Kidney tubule cell (primary cell): ENCODE measurements around the gene FAM163B.

Experiments
- DNase-seq: peaks from one replicate; pipeline ENCODE4 v3.0.0-alpha.2; 2018; ENCODE audit warnings: low spot score

Gene FAM163B

GRCh38 chr9:133609311-133610098, at the start of gene FAM163B:
Gene FAM163B, minus strand, starts transcription at chr9:133609389. Its CDS starts 29,166 bp downstream, at chr9:133580223.
- DNase-seq: peak; percentile 16

GRCh38 chr9:133657120-133657661, 48.0 kb upstream of the FAM163B start:
- peak; percentile 22 for DNase-seq

- DNase-seq: no peak
Measured at GRCh38 chr9:133656211-133657119, 47.3 kb upstream of the FAM163B start.

GRCh38 chr9:133655701-133656100, 46.5 kb upstream of the FAM163B start:
- no peak for DNase-seq

GRCh38 chr9:133654736-133655657, 45.8 kb upstream of the FAM163B start:
- DNase-seq: no peak

- DNase-seq: no peak
Measured at GRCh38 chr9:133653638-133654037, 44.4 kb upstream of the FAM163B start.

GRCh38 chr9:133650026-133650425, 40.8 kb upstream of the FAM163B start:
- DNase-seq: no peak

- no peak for DNase-seq
Measured at GRCh38 chr9:133649194-133649593, 40.0 kb upstream of the FAM163B start.

- DNase-seq: no peak
Measured at GRCh38 chr9:133647765-133648469, 38.7 kb upstream of the FAM163B start.

- DNase-seq: no peak
Measured at GRCh38 chr9:133647148-133647547, 38.0 kb upstream of the FAM163B start.

GRCh38 chr9:133645021-133645765, 36.0 kb upstream of the FAM163B start:
- no peak for DNase-seq

- no peak for DNase-seq
Measured at GRCh38 chr9:133643978-133644760, 35.0 kb upstream of the FAM163B start.

- no peak for DNase-seq
Measured at GRCh38 chr9:133643362-133643755, 34.2 kb upstream of the FAM163B start.

- DNase-seq: no peak
Measured at GRCh38 chr9:133642708-133643361, 33.6 kb upstream of the FAM163B start.

- no peak for DNase-seq
Measured at GRCh38 chr9:133641861-133642595, 32.8 kb upstream of the FAM163B start.

GRCh38 chr9:133641396-133641655, 32.1 kb upstream of the FAM163B start:
- no peak for DNase-seq

- no peak for DNase-seq
Measured at GRCh38 chr9:133640580-133641395, 31.6 kb upstream of the FAM163B start.

GRCh38 chr9:133640160-133640559, 31.0 kb upstream of the FAM163B start:
- DNase-seq: no peak
